GM18526 (cell line): ENCODE results near the gene LAMA3.

Experiments
- POLR2A ChIP-seq: IDR thresholded peaks from 3 replicates; pipeline ENCODE4 v1.6.1; 2011; ENCODE audit not compliant: insufficient read length; ENCODE audit errors: extremely low read depth

LAMA3 gene

GRCh38 chr18:23827681-23828080 is 138.4 kb downstream of the LAMA3 start:
- no peak for TF ChIP-seq POLR2A

- TF ChIP-seq POLR2A: no peak
Observed at GRCh38 chr18:23828426-23828825, 139.2 kb downstream of the LAMA3 start.

GRCh38 chr18:23832911-23833310 is 143.7 kb downstream of the LAMA3 start:
- TF ChIP-seq POLR2A: no peak

- no peak for TF ChIP-seq POLR2A
Observed at GRCh38 chr18:23833714-23834113, 144.5 kb downstream of the LAMA3 start.

GRCh38 chr18:23835091-23835490 is 145.8 kb downstream of the LAMA3 start:
- no peak for TF ChIP-seq POLR2A

GRCh38 chr18:23835506-23835905 is 146.3 kb downstream of the LAMA3 start:
- no peak for TF ChIP-seq POLR2A

GRCh38 chr18:23837591-23837990 is 148.3 kb downstream of the LAMA3 start:
- TF ChIP-seq POLR2A: no peak

- TF ChIP-seq POLR2A: no peak
Observed at GRCh38 chr18:23838233-23838632, 149.0 kb downstream of the LAMA3 start.

GRCh38 chr18:23838801-23839366 is 149.6 kb downstream of the LAMA3 start:
- no peak for TF ChIP-seq POLR2A

- TF ChIP-seq POLR2A: no peak
Observed at GRCh38 chr18:23842305-23842704, 153.1 kb downstream of the LAMA3 start.

- TF ChIP-seq POLR2A: no peak
Observed at GRCh38 chr18:23844991-23845680, 155.9 kb downstream of the LAMA3 start.

- no peak for TF ChIP-seq POLR2A
Observed at GRCh38 chr18:23845988-23846630, 156.9 kb downstream of the LAMA3 start.

GRCh38 chr18:23847321-23847986 is 158.2 kb downstream of the LAMA3 start:
- no peak for TF ChIP-seq POLR2A

GRCh38 chr18:23849141-23849540 is 159.9 kb downstream of the LAMA3 start:
- TF ChIP-seq POLR2A: no peak

- no peak for TF ChIP-seq POLR2A
Observed at GRCh38 chr18:23850215-23850614, 161.0 kb downstream of the LAMA3 start.

GRCh38 chr18:23851470-23852002 is 162.3 kb downstream of the LAMA3 start:
- no peak for TF ChIP-seq POLR2A
